IPS-18c (cell line): Measurements from ENCODE around the gene SNX13.

Experiments used
- H3K4me3 ChIP-seq: 2 replicates; pipeline ENCODE4 v1.7.0; 2013; ENCODE audit warnings: low read depth, mild to moderate bottlenecking, low read length, moderate library complexity; ENCODE audit not compliant: insufficient read depth
- H3K9me3 ChIP-seq: one replicate; pipeline ENCODE4 v1.6.1; 2013; ENCODE audit warnings: mild to moderate bottlenecking, low read length, moderate library complexity; ENCODE audit not compliant: control insufficient read depth, insufficient read depth

Gene SNX13

GRCh38 chr7:17898111-17898510, 42.2 kb downstream of the SNX13 start:
- no peak overlapping the region for H3K4me3 ChIP-seq
- H3K9me3 ChIP-seq, result no peaks in the 10 kb centered on the region

- no peaks in the 10 kb centered on the region for H3K9me3 ChIP-seq
- H3K4me3 ChIP-seq, result no peak overlapping the region
Observed at GRCh38 chr7:17887286-17887685, 53.0 kb downstream of the SNX13 start.

GRCh38 chr7:17882685-17883084, 57.6 kb downstream of the SNX13 start:
- no peaks in the 10 kb centered on the region for H3K9me3 ChIP-seq
- no peak overlapping the region for H3K4me3 ChIP-seq

GRCh38 chr7:17879075-17879661, 61.1 kb downstream of the SNX13 start:
- no peaks in the 10 kb centered on the region for H3K9me3 ChIP-seq
- H3K4me3 ChIP-seq, result no peak overlapping the region

- Histone ChIP-seq H3K9me3 (no peaks in the 10 kb centered on the region), H3K4me3 (no peak overlapping the region)
Observed at GRCh38 chr7:17878627-17879026, 61.7 kb downstream of the SNX13 start.

- no peaks in the 10 kb centered on the region for H3K9me3 ChIP-seq
- H3K4me3 ChIP-seq, result no peak overlapping the region
Observed at GRCh38 chr7:17871815-17872533, 68.3 kb downstream of the SNX13 start.

GRCh38 chr7:17870406-17870805, 69.9 kb downstream of the SNX13 start:
- H3K9me3 ChIP-seq, result no peaks in the 10 kb centered on the region
- H3K4me3 ChIP-seq, result no peak overlapping the region

GRCh38 chr7:17863809-17864143, 76.5 kb downstream of the SNX13 start:
- no peak overlapping the region for H3K4me3 ChIP-seq
- H3K9me3 ChIP-seq, result no peaks in the 10 kb centered on the region

- no peak overlapping the region for H3K4me3 ChIP-seq
- no peaks in the 10 kb centered on the region for H3K9me3 ChIP-seq
Observed at GRCh38 chr7:17863095-17863808, 77.0 kb downstream of the SNX13 start.

GRCh38 chr7:17856251-17856650, 84.0 kb downstream of the SNX13 start:
- Histone ChIP-seq H3K9me3 (no peaks in the 10 kb centered on the region), H3K4me3 (no peak overlapping the region)

- Histone ChIP-seq H3K4me3 (no peak overlapping the region), H3K9me3 (no peaks in the 10 kb centered on the region)
Observed at GRCh38 chr7:17855202-17855601, 85.1 kb downstream of the SNX13 start.

- Histone ChIP-seq H3K4me3 (no peak overlapping the region), H3K9me3 (no peaks in the 10 kb centered on the region)
Observed at GRCh38 chr7:17854261-17855047, 85.8 kb downstream of the SNX13 start.

- Histone ChIP-seq H3K4me3 (no peak overlapping the region), H3K9me3 (no peaks in the 10 kb centered on the region)
Observed at GRCh38 chr7:17852361-17852760, 87.9 kb downstream of the SNX13 start.

- H3K4me3 ChIP-seq, result no peak overlapping the region
Observed at GRCh38 chr7:17849504-17849903, 90.8 kb downstream of the SNX13 start.

GRCh38 chr7:17848516-17848915, 91.8 kb downstream of the SNX13 start:
- Histone ChIP-seq H3K4me3 (no peak overlapping the region), H3K9me3 (no peaks in the 10 kb centered on the region)

More at GRCh38 chr7:17849504-17849903, 90.8 kb downstream of the SNX13 start:
- no peaks in the 10 kb centered on the region for H3K9me3 ChIP-seq

GRCh38 chr7:17846935-17847334, 93.4 kb downstream of the SNX13 start:
- no peak overlapping the region for H3K4me3 ChIP-seq

GRCh38 chr7:17845197-17845547, 95.1 kb downstream of the SNX13 start:
- Histone ChIP-seq H3K9me3 (no peaks in the 10 kb centered on the region), H3K4me3 (no peak overlapping the region)

More at GRCh38 chr7:17846935-17847334, 93.4 kb downstream of the SNX13 start:
- H3K9me3 ChIP-seq, result no peaks in the 10 kb centered on the region
